ENCODE results near the gene TMEM200B. TPM values are rescaled to one million over a fixed set of nuclear protein-coding genes. Genes with fewer than 3 reads are reported as not detected.

TMEM200B gene
- total and polyA plus RNA-seq, 2 of the 4 experiments (the other 2 are of a cell fraction): 4.8 to 6.2 TPM

GRCh38 chr1:29121936-29122681 is 1.6 kb downstream of the TMEM200B start (continued):
- no peak for TF ChIP-seq CTCF (conservative IDR thresholded peaks at IDR 0.05; ENCODE audit: low read depth, low read length)

GRCh38 chr1:29121516-29121935 is 2.2 kb downstream of the TMEM200B start:
- Histone ChIP-seq H3K9me3 (ENCODE audit: control insufficient read depth, insufficient read depth, low read length) (no peaks in the 10 kb centered on the region), H4K91ac (ENCODE audit: insufficient read depth, low read depth, low read length) (no peak overlapping the region), H3K14ac (replicated peaks; ENCODE audit: low read depth, low read length) (no peak overlapping the region), H3K4ac (ENCODE audit: low read depth, low read length) (no peak overlapping the region), H3K23ac (ENCODE audit: low read depth, low read length) (no peak overlapping the region), H3K4me1 (ENCODE audit: control insufficient read depth, insufficient read depth, low read length) (peaks cover 17% of the 10 kb centered on the region), H2AFZ (replicated peaks; ENCODE audit: low read length, poor library complexity) (peak overlapping the region; percentile 88), H3K27me3 (ENCODE audit: control insufficient read depth, insufficient read depth, low read length) (no peaks in the 10 kb centered on the region), H4K5ac (ENCODE audit: low read depth, low read length) (no peak overlapping the region), H3K4me3 (ENCODE audit: insufficient read depth, low read depth, low read length) (peak overlapping the region; percentile 54), H2BK5ac (ENCODE audit: low read depth, low read length, poor library complexity, severe bottlenecking) (no peak overlapping the region), H3K18ac (ENCODE audit: low read depth, low read length) (no peak overlapping the region), H3K9ac (ENCODE audit: low read depth, low read length) (0 out of 2 replicates have a peak overlapping the region, but pooled peaks have one; percentile 67), H3K27ac (ENCODE audit: insufficient read depth, low read length) (no peak overlapping the region), H3K56ac (ENCODE audit: extremely low read depth, insufficient read depth, low read length) (no peak overlapping the region), H3K36me3 (ENCODE audit: control insufficient read depth, insufficient read depth, low read length) (no peaks in the 10 kb centered on the region), H4K20me1 (ENCODE audit: insufficient read depth, low read length) (no peaks in the 10 kb centered on the region; the same call in 1 of the 2 replicates), H2AK5ac (ENCODE audit: low read depth, low read length) (no peak overlapping the region), H4K8ac (ENCODE audit: low read depth in 2 of 2, low read length in 2 of 2) (no peak overlapping the region), H3K79me1 (ENCODE audit: low read depth in 1 of 2, low read length in 2 of 2) (peaks cover 0 to 13% of the 10 kb centered on the region in 2 experiments; a peak in 1 of 4 replicates), H3K4me2 (ENCODE audit: low read depth, low read length) (peak overlapping the region; percentile 11; the same call in 1 of the 2 replicates), H2BK120ac (ENCODE audit: low read depth, low read length) (no peak overlapping the region), H3K9me1 (ENCODE audit: insufficient read depth, low read length) (no peaks in the 10 kb centered on the region; the same call in 1 of the 2 replicates), H2AK9ac (replicated peaks; ENCODE audit: low read depth, low read length, poor library complexity) (peak overlapping the region; percentile 99), H2BK20ac (ENCODE audit: low read depth, low read length) (no peak overlapping the region), H2BK15ac (ENCODE audit: low read depth, low read length) (no peak overlapping the region)
- BruUV-seq (replicated peaks): no TSS peak
- intact Hi-C loops (cut with micrococcal nuclease): loop anchor here (5.0 kb wide), 1 partner anchor 239 kb away; no protein-coding TSS in a partner anchor
- WGBS, 2 experiments (ENCODE audit: extremely low coverage in 2 of 2, insufficient read length in 1 of 2): 30% methylated on average over 4 of the region's 59 CpGs; no CpG with 5 or more reads in 1 of the 2 experiments
- dilution Hi-C loops (cut with HindIII; ENCODE audit: low sequenced_read_pairs, unreplicated experiment): no loop called here
- TF ChIP-seq ELK1 (IDR thresholded peaks at IDR 0.05; ENCODE audit: borderline replicate concordance, low read depth, low read length): no peak
- TF ChIP-seq MAFK (IDR thresholded peaks at IDR 0.05; ENCODE audit: low read depth, low read length): no peak
- no peak for TF ChIP-seq CTCF (conservative IDR thresholded peaks at IDR 0.05; ENCODE audit: low read depth, low read length)
- TF ChIP-seq FOS (IDR thresholded peaks at IDR 0.05; ENCODE audit: low read depth, low read length): no peak
- no peak for TF ChIP-seq MAZ (IDR thresholded peaks at IDR 0.05; ENCODE audit: borderline replicate concordance, low read depth, low read length)
- TF ChIP-seq RCOR1 (IDR thresholded peaks at IDR 0.05; ENCODE audit: insufficient replicate concordance, low read length): no peak
- no peak for TF ChIP-seq BHLHE40 (IDR thresholded peaks at IDR 0.05; ENCODE audit: low read depth, low read length)
- TF ChIP-seq MXI1 (IDR thresholded peaks at IDR 0.05; ENCODE audit: borderline replicate concordance, low read depth, low read length): no peak
- TF ChIP-seq CHD1 (IDR thresholded peaks at IDR 0.05; ENCODE audit: low read depth, low read length): no peak
- no peak for DNase-seq
- ChIA-PET POLR2A (ENCODE audit: unreplicated experiment) (no interaction called here), CTCF (interaction anchor here (0.7 kb wide), 1 partner anchor 92 kb away, joined by 3 read pairs; no protein-coding TSS in a partner anchor)
- ATAC-seq (ENCODE audit: low read depth): no peak
- in situ Hi-C loops (cut with MboI; ENCODE audit: low sequenced_read_pairs): no loop called here

Data from IMR-90 (cell line).